ENCODE measurements around the gene PARVG.

Gene PARVG

GRCh38 chr22:44247923-44248892 lies 67.5 kb downstream of the PARVG start:
- DNase-seq = no peak

DNA sequence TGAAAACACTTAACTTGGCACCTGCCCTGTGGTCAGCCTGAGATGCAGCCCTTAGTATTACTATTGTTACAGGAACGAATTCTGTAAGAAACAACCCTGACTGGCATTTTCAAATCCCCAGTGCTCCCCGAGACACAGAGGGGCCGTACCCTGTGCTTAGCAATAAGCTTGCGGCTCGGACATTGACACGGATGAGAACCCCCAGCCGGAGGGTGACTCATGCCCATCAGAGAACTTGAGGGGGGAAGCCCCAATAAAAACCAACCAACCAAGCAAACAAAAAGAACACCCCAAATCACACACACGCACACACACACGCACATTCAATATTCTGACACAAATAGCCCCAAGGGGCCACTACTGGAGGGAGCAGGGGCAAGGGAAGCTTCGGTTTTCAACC lies 68.2 kb downstream of the PARVG start:
- no peak for DNase-seq

GRCh38 chr22:44249376-44250147 lies 68.8 kb downstream of the PARVG start:
- DNase-seq = no peak

DNA sequence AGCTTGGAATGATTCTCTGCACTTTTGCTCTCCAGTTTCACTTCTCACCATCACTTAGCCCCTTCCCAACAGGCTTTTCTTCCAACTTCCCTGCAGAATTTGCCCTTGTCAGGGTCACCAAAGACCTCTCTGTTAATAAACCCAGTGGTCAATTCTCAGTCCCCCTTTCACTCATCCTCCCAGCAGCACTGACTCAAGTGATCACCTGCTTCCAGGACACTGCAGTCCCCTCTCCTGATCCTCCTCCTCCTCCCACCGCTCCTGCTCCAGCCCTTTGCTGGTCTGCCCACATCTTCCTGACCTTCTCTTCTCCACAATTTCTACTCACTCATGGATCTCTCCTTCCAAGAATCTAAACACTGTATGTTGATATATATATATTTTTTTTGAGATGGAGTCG lies 74.1 kb downstream of the PARVG start:
- DNase-seq = no peak

GRCh38 chr22:44256085-44256484 lies 75.4 kb downstream of the PARVG start:
- no peak for DNase-seq

DNA sequence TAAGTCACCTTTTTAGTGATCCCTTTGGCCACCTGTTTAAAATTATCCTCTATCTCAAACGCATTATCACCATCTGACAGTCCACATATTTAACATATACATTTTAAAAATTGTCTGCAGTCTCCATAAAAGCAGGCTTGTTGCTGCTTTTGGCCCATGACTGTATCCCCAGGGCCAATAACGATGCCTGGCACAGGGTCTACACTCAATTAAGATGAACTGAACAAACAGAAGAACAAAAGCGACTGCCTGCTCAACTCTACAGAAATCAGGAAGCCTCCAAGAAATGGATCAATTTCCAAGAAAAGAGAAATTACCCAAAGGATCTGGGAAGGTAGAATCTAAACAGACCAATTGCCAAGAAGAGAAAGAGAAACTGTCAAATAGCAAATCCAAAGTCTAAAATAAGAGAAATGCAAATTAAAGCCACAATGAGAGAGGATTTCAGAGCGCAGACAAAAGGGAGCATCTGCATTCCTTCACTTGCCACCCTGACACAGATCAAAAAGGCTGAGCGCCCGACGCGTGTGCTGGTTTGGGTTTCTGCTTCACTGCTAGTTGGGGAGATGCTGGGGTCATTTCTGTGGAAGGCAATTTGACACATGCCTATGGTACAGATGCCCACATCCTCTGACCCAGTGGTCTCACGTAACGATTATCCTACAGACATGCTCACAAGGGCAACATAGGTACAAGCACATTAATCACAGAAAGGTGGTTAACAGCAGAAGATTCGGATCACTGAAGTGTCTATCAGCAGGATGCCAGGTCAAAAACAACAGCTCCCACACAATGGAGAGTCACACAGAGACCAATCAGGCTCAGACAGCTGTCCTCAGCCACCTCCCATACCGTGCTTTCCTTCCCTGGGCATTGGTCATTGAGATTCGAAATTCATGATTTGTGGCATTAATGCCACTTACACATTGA lies 76.1 kb downstream of the PARVG start:
- DNase-seq = no peak
